NB4 (cell line): ENCODE measurements around the gene CXCL8.

Source experiments
- DNase-seq: peaks from one replicate; pipeline ENCODE4 v3.0.0; 2010; ENCODE audit warnings: low read depth
- H3K4me3 ChIP-seq: one replicate; pipeline ENCODE4 v1.5.1; 2011; ENCODE audit warnings: mild to moderate bottlenecking, low read depth, low read length, moderate library complexity
- CTCF ChIP-seq: IDR thresholded peaks from one replicate; pipeline ENCODE4 v1.5.1; 2012; ENCODE audit warnings: low read depth, low read length
- MAX ChIP-seq: IDR thresholded peaks from 2 replicates; pipeline ENCODE4 v1.6.1; 2011; ENCODE audit warnings: low read depth, low read length
- MYC ChIP-seq: IDR thresholded peaks from 2 replicates; pipeline ENCODE4 v1.6.1; 2011; ENCODE audit warnings: low read depth, low read length
- POLR2A ChIP-seq: IDR thresholded peaks from 2 replicates; pipeline ENCODE4 v1.6.1; 2011; ENCODE audit warnings: mild to moderate bottlenecking; ENCODE audit not compliant: insufficient read length; ENCODE audit errors: extremely low read depth

Gene CXCL8

GRCh38 chr4:73780243-73780642 is 39.9 kb downstream of the CXCL8 start:
- no peak for DNase-seq
- TF ChIP-seq MYC: no peak
- TF ChIP-seq CTCF: no peak
- no peak for TF ChIP-seq POLR2A
- TF ChIP-seq MAX: no peak

DNA sequence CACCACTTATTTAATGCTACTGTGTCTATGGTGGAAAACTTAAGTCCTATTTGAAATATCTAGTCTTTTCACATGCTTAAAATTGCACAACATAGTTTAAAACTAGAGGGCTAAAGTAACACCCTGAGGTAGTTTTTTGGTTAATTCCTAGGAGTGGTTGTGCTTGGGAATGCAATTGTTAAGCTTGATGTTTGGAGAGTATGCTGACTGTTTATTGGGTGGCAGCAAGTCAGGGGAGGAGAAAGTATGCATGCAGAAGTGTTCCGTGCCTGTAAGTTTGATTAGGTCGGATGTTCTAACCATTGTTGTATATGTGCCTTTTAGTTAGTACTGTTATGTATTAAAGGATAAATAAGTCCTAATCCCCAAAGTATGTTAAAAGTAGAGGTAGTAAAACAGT is 40.5 kb downstream of the CXCL8 start:
- no peak for DNase-seq
- no peak for TF ChIP-seq MAX
- TF ChIP-seq POLR2A: no peak
- no peak for TF ChIP-seq MYC
- TF ChIP-seq CTCF: no peak
- H3K4me3 ChIP-seq: no peak overlapping the region

More at GRCh38 chr4:73780243-73780642, 39.9 kb downstream of the CXCL8 start:
- no peak overlapping the region for H3K4me3 ChIP-seq

- no peak for TF ChIP-seq POLR2A
- TF ChIP-seq MAX: no peak
- no peak for TF ChIP-seq MYC
- TF ChIP-seq CTCF: no peak
- no peak for DNase-seq
- H3K4me3 ChIP-seq: no peak overlapping the region
These were observed 48.0 kb downstream of the CXCL8 start for GRCh38 chr4:73788411-73788810.
